IgD-negative memory B cell (primary cell): ENCODE measurements around the gene UROC1. TPM values are rescaled to one million over a fixed set of nuclear protein-coding genes. Genes with fewer than 3 reads are reported as not detected.

Experiments used
- polyA plus RNA-seq: library from polyadenylated mRNA; unstranded; fragments of 300-500 nt; fragmentation: Illumina TruSeq; gene quantifications from one replicate; pipeline ENCODE4 v1.2.3, GENCODE V29; 2021

UROC1 gene
- polyA plus RNA-seq, 1 donor from 2014 or later, result not detected

Other genes with a start within 250 kb of the UROC1 start
- not detected for gene KLF15, start 160.4 kb downstream of the UROC1 start, polyA plus RNA-seq
- not detected for gene CFAP100, start 122.9 kb downstream of the UROC1 start, polyA plus RNA-seq
- gene ZXDC, start 41.9 kb downstream of the UROC1 start, polyA plus RNA-seq, result 9.1 TPM
- not detected for gene CHST13, start 6.4 kb upstream of the UROC1 start, polyA plus RNA-seq
- not detected for gene C3orf22, start 41.2 kb upstream of the UROC1 start, polyA plus RNA-seq
- gene TXNRD3, start 137.4 kb upstream of the UROC1 start, polyA plus RNA-seq, result 0.28 TPM
- 16.6 TPM for gene CHCHD6, start 186.5 kb upstream of the UROC1 start, polyA plus RNA-seq